K562 (cell line): Measurements from ENCODE around the gene TTC38. TPM values are rescaled to one million over a fixed set of nuclear protein-coding genes. Genes with fewer than 3 reads are reported as not detected.

Experiments
- BCOR ChIP-seq: fragments of 450-650 bp; IDR thresholded peaks from 2 replicates; pipeline ENCODE4 v1.6.1; 2016
- FUS ChIP-seq: fragments of 200-400 bp; formaldehyde crosslinking; optimal IDR thresholded peaks from 2 replicates; pipeline ENCODE3; 2017; ENCODE audit warnings: low read depth, low read length
- HEY1 ChIP-seq: fragments of 250-450 bp; sonication (Bioruptor Pico); IDR thresholded peaks from 2 replicates; pipeline ENCODE4 v1.5.0; 2020; ENCODE audit warnings: mild to moderate bottlenecking, moderate library complexity, borderline replicate concordance
- JUN ChIP-seq, 2 experiments: sonication (generic) in 1 of 2; formaldehyde crosslinking in 1 of 2; IDR thresholded peaks; 2 replicates each; pipeline versions ENCODE4 v1.6.1 to v1.8.0; 2012 to 2022; ENCODE audit warnings: borderline replicate concordance in 2 of 2, mild to moderate bottlenecking in 2 of 2, improper control_type of control experiment in 1 of 2, low read depth in 1 of 2, low read length in 1 of 2, missing genetic modification reagents in 1 of 2
- NCOA1 ChIP-seq: fragments of 450-650 bp; IDR thresholded peaks from 2 replicates; pipeline ENCODE4 v1.6.1; 2016; ENCODE audit warnings: low read depth
- NCOA2 ChIP-seq, 2 experiments: fragments of 450-650 bp; IDR thresholded peaks; 2 replicates each; pipeline ENCODE4 v1.6.1; 2018; ENCODE audit warnings: mild to moderate bottlenecking in 2 of 2, moderate library complexity in 1 of 2; ENCODE audit not compliant: partially characterized antibody in 2 of 2
- PRPF4 ChIP-seq: fragments of 200-400 bp; formaldehyde crosslinking; IDR thresholded peaks from one replicate; pipeline ENCODE4 v1.6.1; 2017; ENCODE audit warnings: low read length, low read depth, mild to moderate bottlenecking; ENCODE audit not compliant: insufficient read depth, poor library complexity, severe bottlenecking
- SFPQ ChIP-seq: fragments of 200-400 bp; formaldehyde crosslinking; IDR thresholded peaks from 2 replicates; pipeline ENCODE4 v1.6.1; 2017; ENCODE audit warnings: mild to moderate bottlenecking, low read depth, low read length, moderate library complexity
- SMARCA5 ChIP-seq: fragments of 450-650 bp; IDR thresholded peaks from 2 replicates; pipeline ENCODE4 v1.6.1; 2016
- SMARCE1 ChIP-seq: fragments of 450-650 bp; IDR thresholded peaks from 2 replicates; pipeline ENCODE4 v1.7.1; 2016; ENCODE audit warnings: mild to moderate bottlenecking
- THRB ChIP-seq: fragments of 450-650 bp; formaldehyde crosslinking; conservative IDR thresholded peaks from 2 replicates; pipeline ENCODE4 v1.4.0; 2022; ENCODE audit warnings: mild to moderate bottlenecking, missing genetic modification characterization
- TSC22D4 ChIP-seq: fragments of 450-650 bp; IDR thresholded peaks from 2 replicates; pipeline ENCODE4 v1.6.1; 2016; ENCODE audit warnings: missing genetic modification characterization, missing biosample characterization, control low read depth
- ZBTB1 ChIP-seq: sonication (generic); formaldehyde crosslinking; IDR thresholded peaks from 2 replicates; pipeline ENCODE4 v1.8.1; 2023; ENCODE audit warnings: missing genetic modification reagents, low read depth, mild to moderate bottlenecking, borderline replicate concordance
- ZC3H11A ChIP-seq: IDR thresholded peaks from 2 replicates; pipeline ENCODE4 v1.6.1; 2012; ENCODE audit warnings: low read depth, low read length, improper control_type of control experiment
- ZNF3 ChIP-seq: fragments of 250-450 bp; sonication (Bioruptor Pico); IDR thresholded peaks from 2 replicates; pipeline ENCODE4 v1.5.0; 2021; ENCODE audit warnings: mild to moderate bottlenecking, moderate library complexity
- ZNF583 ChIP-seq: fragments of 250-450 bp; sonication (Bioruptor Pico); IDR thresholded peaks from 2 replicates; pipeline ENCODE4 v1.4.0; 2020
- polyA plus RNA-seq, 8 experiments: library from polyadenylated mRNA; depleted of rRNA in 4 of 8; stranded (reverse) in 5 of 8; unstranded in 3 of 8; fragments of >200 nt; fragmentation: Nextera tagmentation in 2 of 8; fragmentation: Illumina TruSeq in 1 of 8; extraction: Ambion mirVana in 2 of 8; extraction: Trizol in 1 of 8; gene quantifications; 2 replicates each; pipeline versions ENCODE4 v1.2.1 to v1.2.3, GENCODE V29; 2011 to 2014; ENCODE audit warnings: inconsistent platforms in 1 of 8, missing spikeins in 1 of 8
- total RNA-seq, 7 experiments: library from RNA; depleted of rRNA in 6 of 7; stranded (reverse); fragments of >200 nt in 6 of 7; fragmentation: Illumina TruSeq in 2 of 7; extraction: Trizol in 2 of 7; gene quantifications; 2 replicates each; pipeline versions ENCODE4 v1.2.1 to v1.2.3, GENCODE V29; 2011 to 2021; ENCODE audit warnings: low replicate concordance in 1 of 7

Gene TTC38
- total and polyA plus RNA-seq, 9 of the 15 experiments (the other 6 are each of a cell fraction or from before 2014, with no cell fraction given): 0.84 to 28.4 (median 18.1) TPM

GRCh38 chr22:46335201-46336118, 67.7 kb downstream of the TTC38 start, which contains the start of gene TRMU (continued):
- TF ChIP-seq THRB (CRISPR knock-in tag) (no peak), TSC22D4 (tag) (no peak), ZC3H11A (no peak), ZNF583 (CRISPR knock-in tag) (no peak), NCOA1 (peak; percentile 91), JUN (IDR thresholded peaks at IDR 0.05; ENCODE audit: borderline replicate concordance, low read depth, low read length) (0 out of 2 replicates have a peak, but pooled peaks have one; percentile 25), JUN (CRISPR knock-in tag; IDR thresholded peaks at IDR 0.05; ENCODE audit: borderline replicate concordance) (no peak), HEY1 (CRISPR knock-in tag) (no peak), FUS (peak; percentile 62), SMARCA5 (no peak), ZNF3 (CRISPR knock-in tag) (no peak), SMARCE1 (no peak), NCOA2 (IDR thresholded peaks at IDR 0.05; ENCODE audit: partially characterized antibody in 2 of 2) (no peak), PRPF4 (no peak), BCOR (no peak), ZBTB1 (CRISPR knock-in tag) (no peak), SFPQ (no peak)
